ENCODE data around the gene DDX19B. TPM values are rescaled to one million over a fixed set of nuclear protein-coding genes. Genes with fewer than 3 reads are reported as not detected.
"Not testable (repeated sequence)": the region's sequence is repeated elsewhere in the genome, so short reads cannot be mapped to it uniquely, and the experiment has no call there.

DDX19B gene
- total RNA-seq, 1 donor from 2014 or later = 41.0 TPM

- H3K9ac ChIP-seq = no peak overlapping the region
- Mint-ChIP-seq H3K36me3 (peaks cover 31% of the 10 kb centered on the region), H3K27me3 (ENCODE audit: insufficient read depth, low read depth) (peaks cover 3% of the 10 kb centered on the region), H3K4me3 (no peak overlapping the region), H3K27ac (no peak overlapping the region), H3K4me1 (no peaks in the 10 kb centered on the region), H3K9me3 (no peaks in the 10 kb centered on the region)
- peaks cover 15% of the 10 kb centered on the region for H4K20me1 ChIP-seq (ENCODE audit: low read depth)
- H3K79me2 ChIP-seq (ENCODE audit: low read depth) = no peaks in the 10 kb centered on the region
- H3K27me3 ChIP-seq = no peaks in the 10 kb centered on the region
- H3K9me3 ChIP-seq (ENCODE audit: low read depth) = no peaks in the 10 kb centered on the region
- H2AFZ ChIP-seq (replicated peaks) = no peak overlapping the region
- peaks cover 37% of the 10 kb centered on the region for H3F3A ChIP-seq (ENCODE audit: low read depth)
- no peak overlapping the region for H3K4me2 ChIP-seq
- no peak overlapping the region for H3K27ac ChIP-seq
- TF ChIP-seq EZH2phosphoT487 (IDR thresholded peaks at IDR 0.05) = no peak
- TF ChIP-seq, protein P1, sequence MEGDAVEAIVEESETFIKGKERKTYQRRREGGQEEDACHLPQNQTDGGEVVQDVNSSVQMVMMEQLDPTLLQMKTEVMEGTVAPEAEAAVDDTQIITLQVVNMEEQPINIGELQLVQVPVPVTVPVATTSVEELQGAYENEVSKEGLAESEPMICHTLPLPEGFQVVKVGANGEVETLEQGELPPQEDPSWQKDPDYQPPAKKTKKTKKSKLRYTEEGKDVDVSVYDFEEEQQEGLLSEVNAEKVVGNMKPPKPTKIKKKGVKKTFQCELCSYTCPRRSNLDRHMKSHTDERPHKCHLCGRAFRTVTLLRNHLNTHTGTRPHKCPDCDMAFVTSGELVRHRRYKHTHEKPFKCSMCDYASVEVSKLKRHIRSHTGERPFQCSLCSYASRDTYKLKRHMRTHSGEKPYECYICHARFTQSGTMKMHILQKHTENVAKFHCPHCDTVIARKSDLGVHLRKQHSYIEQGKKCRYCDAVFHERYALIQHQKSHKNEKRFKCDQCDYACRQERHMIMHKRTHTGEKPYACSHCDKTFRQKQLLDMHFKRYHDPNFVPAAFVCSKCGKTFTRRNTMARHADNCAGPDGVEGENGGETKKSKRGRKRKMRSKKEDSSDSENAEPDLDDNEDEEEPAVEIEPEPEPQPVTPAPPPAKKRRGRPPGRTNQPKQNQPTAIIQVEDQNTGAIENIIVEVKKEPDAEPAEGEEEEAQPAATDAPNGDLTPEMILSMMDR (IDR thresholded peaks at IDR 0.05) = no peak
- TF ChIP-seq EZH2 (IDR thresholded peaks at IDR 0.05) = no peak
- H3K4me1 ChIP-seq = no peaks in the 10 kb centered on the region
- no peak overlapping the region for H3K4me3 ChIP-seq
- DNase-seq (ENCODE audit: low spot score) = no peak
- peaks cover 5% of the 10 kb centered on the region for H3K36me3 ChIP-seq
Measured at GRCh38 chr16:70257391-70257790, 41.6 kb upstream of the DDX19B start.

DNA sequence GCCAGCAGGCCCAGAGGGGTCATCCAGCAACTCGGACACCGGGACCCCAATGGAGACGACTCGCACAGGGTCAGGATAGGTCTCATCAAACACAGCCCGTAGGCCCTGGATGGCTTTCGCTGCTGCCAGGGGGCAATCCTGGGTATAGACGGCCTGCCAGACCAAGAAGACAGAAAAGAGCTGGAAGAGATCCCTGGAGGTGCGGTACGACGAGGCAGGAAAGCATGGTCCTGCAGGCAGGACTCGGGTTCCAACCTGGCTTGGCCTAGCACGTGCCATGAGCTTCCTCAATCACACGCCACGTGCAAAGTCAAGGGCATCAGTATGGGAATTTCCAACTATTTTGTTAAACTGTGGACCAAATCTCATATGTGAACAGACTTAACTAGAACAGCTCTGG lies 40.9 kb upstream of the DDX19B start:
- H3K9me3 Mint-ChIP-seq = no peaks in the 10 kb centered on the region
- H3K27me3 Mint-ChIP-seq (ENCODE audit: insufficient read depth, low read depth) = peaks cover 3% of the 10 kb centered on the region
- H3K4me3 Mint-ChIP-seq = no peak overlapping the region
- H3K4me1 Mint-ChIP-seq = no peaks in the 10 kb centered on the region
- H3K27me3 ChIP-seq = no peaks in the 10 kb centered on the region
- no peaks in the 10 kb centered on the region for H3K79me2 ChIP-seq (ENCODE audit: low read depth)
- H3K9ac ChIP-seq = no peak overlapping the region
- H3K27ac Mint-ChIP-seq = no peak overlapping the region
- no peak overlapping the region for H3K4me2 ChIP-seq
- H3K36me3 ChIP-seq = peaks cover 5% of the 10 kb centered on the region
- H2AFZ ChIP-seq (replicated peaks) = no peak overlapping the region
- H4K20me1 ChIP-seq (ENCODE audit: low read depth) = peaks cover 10% of the 10 kb centered on the region
- H3K27ac ChIP-seq = no peak overlapping the region
- no peak for TF ChIP-seq EZH2 (IDR thresholded peaks at IDR 0.05)
- TF ChIP-seq EZH2phosphoT487 (IDR thresholded peaks at IDR 0.05) = no peak
- TF ChIP-seq, protein P1 (IDR thresholded peaks at IDR 0.05) = no peak
- H3F3A ChIP-seq (ENCODE audit: low read depth) = peaks cover 30% of the 10 kb centered on the region
- no peaks in the 10 kb centered on the region for H3K4me1 ChIP-seq
- no peak overlapping the region for H3K4me3 ChIP-seq
- peaks cover 31% of the 10 kb centered on the region for H3K36me3 Mint-ChIP-seq
- H3K9me3 ChIP-seq (ENCODE audit: low read depth) = no peaks in the 10 kb centered on the region
- DNase-seq (ENCODE audit: low spot score) = no peak

DNA sequence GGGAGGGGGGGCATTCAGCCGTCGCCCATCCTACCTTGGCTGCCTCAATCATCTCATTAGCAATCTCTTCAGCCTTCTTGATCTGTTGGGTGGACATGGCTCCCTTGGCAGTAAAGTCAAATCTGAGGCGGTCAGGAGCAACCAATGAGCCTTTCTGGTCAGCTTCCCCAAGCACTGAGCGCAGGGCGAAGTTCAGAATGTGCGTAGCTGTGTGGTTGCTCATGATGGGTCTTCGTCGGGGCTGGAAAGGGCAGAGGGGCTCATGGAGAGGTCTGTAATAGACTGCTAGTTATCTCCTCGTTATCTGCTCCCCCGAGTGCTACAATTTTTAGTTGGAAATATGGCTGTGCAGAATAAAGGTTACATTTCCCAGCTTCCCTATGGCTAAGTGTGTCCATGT lies 40.0 kb upstream of the DDX19B start:
- Histone ChIP-seq H4K20me1 (ENCODE audit: low read depth) (peaks cover 1% of the 10 kb centered on the region), H3F3A (ENCODE audit: low read depth) (peaks cover 21% of the 10 kb centered on the region), H3K79me2 (ENCODE audit: low read depth) (no peaks in the 10 kb centered on the region), H3K4me1 (no peaks in the 10 kb centered on the region), H2AFZ (replicated peaks) (no peak overlapping the region), H3K9me3 (ENCODE audit: low read depth) (no peaks in the 10 kb centered on the region), H3K4me3 (no peak overlapping the region), H3K27me3 (no peaks in the 10 kb centered on the region), H3K27ac (no peak overlapping the region), H3K4me2 (no peak overlapping the region), H3K9ac (no peak overlapping the region), H3K36me3 (peaks cover 5% of the 10 kb centered on the region)
- DNase-seq (ENCODE audit: low spot score) = no peak
- peaks cover 28% of the 10 kb centered on the region for H3K36me3 Mint-ChIP-seq
- no peak overlapping the region for H3K4me3 Mint-ChIP-seq
- H3K27ac Mint-ChIP-seq = no peak overlapping the region
- no peaks in the 10 kb centered on the region for H3K9me3 Mint-ChIP-seq
- H3K27me3 Mint-ChIP-seq (ENCODE audit: insufficient read depth, low read depth) = peaks cover 3% of the 10 kb centered on the region
- no peaks in the 10 kb centered on the region for H3K4me1 Mint-ChIP-seq
- TF ChIP-seq EZH2phosphoT487 (IDR thresholded peaks at IDR 0.05) (no peak), EZH2 (IDR thresholded peaks at IDR 0.05) (no peak)
- TF ChIP-seq, protein P1 (IDR thresholded peaks at IDR 0.05) = no peak

GRCh38 chr16:70259903-70260302 lies 39.1 kb upstream of the DDX19B start:
- H3K36me3 ChIP-seq; H3K4me1 ChIP-seq; H3K27ac ChIP-seq; H3K4me3 ChIP-seq; DNase-seq (ENCODE audit: low spot score); H3K27ac Mint-ChIP-seq; H3K9me3 Mint-ChIP-seq; H3K9ac ChIP-seq; H3K9me3 ChIP-seq (ENCODE audit: low read depth); H3K4me3 Mint-ChIP-seq; H3K27me3 Mint-ChIP-seq (ENCODE audit: insufficient read depth, low read depth); H3K27me3 ChIP-seq; H2AFZ ChIP-seq (replicated peaks); H3K4me1 Mint-ChIP-seq; H4K20me1 ChIP-seq (ENCODE audit: low read depth); H3K79me2 ChIP-seq (ENCODE audit: low read depth); H3K4me2 ChIP-seq: not testable (repeated sequence)
- H3F3A ChIP-seq (ENCODE audit: low read depth) = peaks cover 12% of the 10 kb centered on the region
- H3K36me3 Mint-ChIP-seq = peaks cover 29% of the 10 kb centered on the region

Data from neural progenitor cell (in vitro differentiated cells).